ENCODE data around the gene L1CAM.

DNA sequence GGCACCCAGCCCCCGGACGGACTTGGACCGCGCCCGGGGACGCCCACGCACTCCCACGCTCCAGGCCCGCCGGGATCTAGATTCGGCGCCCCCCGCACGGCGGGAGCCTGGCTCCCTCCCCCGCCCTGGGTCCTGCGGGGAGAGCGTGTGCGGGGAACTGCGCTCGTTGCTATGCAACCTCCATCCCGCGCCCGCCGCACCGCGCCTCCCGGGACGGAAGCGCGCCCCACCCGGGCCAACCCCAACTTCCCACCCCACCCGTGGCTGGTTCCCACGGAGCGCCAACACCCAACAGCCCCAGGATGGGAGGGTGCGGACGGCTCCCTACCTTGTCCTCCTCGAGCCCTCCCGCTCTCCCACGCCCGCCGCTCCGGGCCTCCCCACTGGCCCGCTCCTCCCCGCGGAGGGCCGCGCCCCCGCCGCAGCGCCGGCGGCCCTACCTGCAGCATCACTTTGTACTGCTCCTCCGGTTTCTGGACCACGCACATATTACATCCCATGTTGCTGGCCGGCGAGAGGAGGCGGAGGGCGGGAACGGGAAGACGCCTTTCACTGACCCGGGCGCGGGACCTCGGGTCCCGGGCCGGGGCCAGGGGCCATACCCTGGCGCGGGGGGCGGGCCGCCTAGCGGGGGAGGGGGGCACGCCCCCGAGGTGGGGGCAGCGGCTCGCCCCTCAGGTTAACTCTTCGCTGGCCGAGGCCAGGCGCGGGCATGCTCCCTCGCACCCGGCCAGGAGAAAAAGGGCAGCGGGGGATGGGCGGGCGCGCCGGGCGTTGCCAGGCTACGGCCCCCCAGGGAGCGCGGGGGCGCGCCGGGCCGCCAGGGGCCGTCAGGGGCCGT, 56.0 kb downstream of the L1CAM start, which contains the start of gene PDZD4:
- no peak for TF ChIP-seq YBX1 (IDR thresholded peaks at IDR 0.05)
- TF ChIP-seq NCOA1 (IDR thresholded peaks at IDR 0.05; ENCODE audit: low read depth), result no peak
- TF ChIP-seq, protein P1, sequence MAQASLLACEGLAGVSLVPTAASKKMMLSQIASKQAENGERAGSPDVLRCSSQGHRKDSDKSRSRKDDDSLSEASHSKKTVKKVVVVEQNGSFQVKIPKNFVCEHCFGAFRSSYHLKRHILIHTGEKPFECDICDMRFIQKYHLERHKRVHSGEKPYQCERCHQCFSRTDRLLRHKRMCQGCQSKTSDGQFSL (CRISPR knock-in tag; IDR thresholded peaks at IDR 0.05), result no peak
- TF ChIP-seq, protein P1 (tag; IDR thresholded peaks at IDR 0.05), result no peak
- TF ChIP-seq ZNF263 (CRISPR knock-in tag; IDR thresholded peaks at IDR 0.05; ENCODE audit: borderline replicate concordance), result no peak
- no peak for TF ChIP-seq PHF20 (IDR thresholded peaks at IDR 0.05; ENCODE audit: partially characterized antibody)
- TF ChIP-seq PYGO2 (tag; IDR thresholded peaks at IDR 0.05), result no peak
- TF ChIP-seq ZNF76 (CRISPR knock-in tag; IDR thresholded peaks at IDR 0.05; ENCODE audit: borderline replicate concordance), result no peak
- TF ChIP-seq SP2 (IDR thresholded peaks at IDR 0.05; ENCODE audit: extremely low read depth, low read depth, low read length, poor library complexity, severe bottlenecking), result no peak
- no peak for TF ChIP-seq ZZZ3 (IDR thresholded peaks at IDR 0.05)
- TF ChIP-seq DIDO1 (tag; IDR thresholded peaks at IDR 0.05; ENCODE audit: low read depth), result no peak

Data from K562 (cell line).